ENCODE results near the gene AK3.
"Not testable (repeated sequence)": the region's sequence is repeated elsewhere in the genome, so short reads cannot be mapped to it uniquely, and the experiment has no call there.

AK3 gene
- long read RNA-seq, donor 1, transcript AK3-202 (5 exons, 2,736 nt) = major isoform, 24 of 24 reads
- long read RNA-seq, donor 1, partial matches to known transcripts = 0 of 24 reads
- long read RNA-seq, donor 1, other reads (novel, unspliced or antisense) = 0 of 24 reads
- long read RNA-seq, donor 2, transcript AK3-202 (5 exons, 2,736 nt) = major isoform, 17 of 49 reads
- long read RNA-seq, donor 2, partial matches to known transcripts = 32 of 49 reads
- long read RNA-seq, donor 2, other reads (novel, unspliced or antisense) = 0 of 49 reads
- long read RNA-seq, donor 3, transcript AK3-202 (5 exons, 2,736 nt) = major isoform, 12 of 28 reads
- long read RNA-seq, donor 3, partial matches to known transcripts = 15 of 28 reads
- long read RNA-seq, donor 3, other reads (novel, unspliced or antisense) = 0 of 28 reads
- long read RNA-seq, donor 4, transcript AK3-202 (5 exons, 2,736 nt) = major isoform, 13 of 30 reads
- long read RNA-seq, donor 4, partial matches to known transcripts = 7 of 30 reads
- long read RNA-seq, donor 4, other reads (novel, unspliced or antisense) = 7 of 30 reads
- long read RNA-seq, donor 5, transcript AK3-202 (5 exons, 2,736 nt) = major isoform, 22 of 27 reads
- long read RNA-seq, donor 5, partial matches to known transcripts = 5 of 27 reads
- long read RNA-seq, donor 5, other reads (novel, unspliced or antisense) = 0 of 27 reads
- long read RNA-seq, donor 6, transcript AK3-202 (5 exons, 2,736 nt) = major isoform, 30 of 30 reads
- long read RNA-seq, donor 6, partial matches to known transcripts = 0 of 30 reads
- long read RNA-seq, donor 6, other reads (novel, unspliced or antisense) = 0 of 30 reads
- long read RNA-seq, donor 7, transcript AK3-203 (4 exons, 705 nt) = minor isoform, 5 of 60 reads
- long read RNA-seq, donor 7, transcript AK3-202 (5 exons, 2,736 nt) = major isoform, 50 of 60 reads
- long read RNA-seq, donor 7, partial matches to known transcripts = 5 of 60 reads
- long read RNA-seq, donor 7, other reads (novel, unspliced or antisense) = 0 of 60 reads
- long read RNA-seq, donor 8, transcript AK3-202 (5 exons, 2,736 nt) = major isoform, 24 of 52 reads
- long read RNA-seq, donor 8, partial matches to known transcripts = 28 of 52 reads
- long read RNA-seq, donor 8, other reads (novel, unspliced or antisense) = 0 of 52 reads

- DNase-seq = peak; percentile 94
Measured at GRCh38 chr9:4740638-4741364, at the start of gene AK3. TSS of gene AK3 (minus strand) at chr9:4741202. CDS start at chr9:4741087, 115 bp downstream.

- no peak for DNase-seq
Measured at GRCh38 chr9:4788703-4789102, 47.7 kb upstream of the AK3 start.

GRCh38 chr9:4787876-4788275 is 46.9 kb upstream of the AK3 start:
- DNase-seq = no peak

GRCh38 chr9:4786599-4786998 is 45.6 kb upstream of the AK3 start:
- DNase-seq = no peak

- no peak for DNase-seq
Measured at GRCh38 chr9:4784403-4784802, 43.4 kb upstream of the AK3 start.

GRCh38 chr9:4783191-4783590 is 42.2 kb upstream of the AK3 start:
- DNase-seq = not testable (repeated sequence)

- DNase-seq = no peak
Measured at GRCh38 chr9:4781408-4781807, 40.4 kb upstream of the AK3 start.

GRCh38 chr9:4780651-4781050 is 39.6 kb upstream of the AK3 start:
- DNase-seq = no peak

- DNase-seq = not testable (repeated sequence)
Measured at GRCh38 chr9:4774958-4775357, 34.0 kb upstream of the AK3 start.

- DNase-seq = no peak
Measured at GRCh38 chr9:4774209-4774608, 33.2 kb upstream of the AK3 start.

GRCh38 chr9:4771788-4772187 is 30.8 kb upstream of the AK3 start:
- DNase-seq = no peak

- no peak for DNase-seq
Measured at GRCh38 chr9:4769321-4770080, 28.5 kb upstream of the AK3 start.

- no peak for DNase-seq
Measured at GRCh38 chr9:4768681-4769080, 27.7 kb upstream of the AK3 start.

GRCh38 chr9:4764033-4764432 is 23.0 kb upstream of the AK3 start:
- DNase-seq = no peak

- DNase-seq = peak; percentile 61
Measured at GRCh38 chr9:4762886-4763541, 22.0 kb upstream of the AK3 start.

GRCh38 chr9:4762108-4762885 is 21.3 kb upstream of the AK3 start:
- peak; percentile 57 for DNase-seq

GRCh38 chr9:4760122-4760521 is 19.1 kb upstream of the AK3 start:
- no peak for DNase-seq

GRCh38 chr9:4756420-4756819 is 15.4 kb upstream of the AK3 start:
- DNase-seq = no peak

GRCh38 chr9:4755026-4755609 is 14.1 kb upstream of the AK3 start:
- DNase-seq = no peak

- not testable (repeated sequence) for DNase-seq
Measured at GRCh38 chr9:4754530-4754929, 13.5 kb upstream of the AK3 start.

Data from right kidney (tissue), 9 donors.